B cell (primary cell): ENCODE data around the gene ZNF524.

ENCODE experiments used
- CTCF ChIP-seq: fragments of 200-600 bp; IDR thresholded peaks from one replicate; pipeline ENCODE4 v1.8.0; 2022; ENCODE audit warnings: antibody characterized with exemption, mild to moderate bottlenecking
- EZH2 ChIP-seq: IDR thresholded peaks from 2 replicates; pipeline ENCODE4 v1.6.1; 2012; ENCODE audit warnings: borderline replicate concordance, low read depth, mild to moderate bottlenecking, moderate library complexity, low read length; ENCODE audit not compliant: insufficient read depth, poor library complexity, severe bottlenecking

- no peak for TF ChIP-seq CTCF
- TF ChIP-seq EZH2: no peak
These were observed 45.4 kb downstream of the ZNF524 start for GRCh38 chr19:55645512-55645881.
